ENCODE measurements around the gene TDRD7. TPM values are rescaled to one million over a fixed set of nuclear protein-coding genes. Genes with fewer than 3 reads are reported as not detected.

Gene TDRD7
- total and polyA plus RNA-seq, 2 donors from 2014 or later, result 7.8 to 15.0 TPM

GRCh38 chr9:97484134-97484533, 72.2 kb downstream of the TDRD7 start:
- Histone ChIP-seq H3K9ac (ENCODE audit: low read length in 3 of 3) (no peak overlapping the region), H3K4me1 (ENCODE audit: control insufficient read depth in 2 of 3, insufficient read depth in 2 of 3, low read depth in 1 of 3, low read length in 3 of 3) (no peaks in the 10 kb centered on the region), H3K36me3 (ENCODE audit: control insufficient read depth in 2 of 3, insufficient read depth in 3 of 3, low read length in 3 of 3) (peaks cover 0 to 5% (median 4%) of the 10 kb centered on the region in 3 donors), H3K9me3 (ENCODE audit: control insufficient read depth in 2 of 3, insufficient read depth in 1 of 3, low read length in 3 of 3) (peaks cover 0 to 3% (median 0%) of the 10 kb centered on the region in 3 donors), H3K4me3 (ENCODE audit: low read length in 3 of 3) (no peak overlapping the region), H3K27me3 (ENCODE audit: control insufficient read depth, insufficient read depth, low read length) (no peaks in the 10 kb centered on the region), H3K27ac (ENCODE audit: low read depth in 2 of 2, low read length in 2 of 2) (no peak overlapping the region)
- DNase-seq (no peak), FAIRE-seq (no peak)
- intact Hi-C loops (cut with DNase I), result no loop called here
- no peak for TF ChIP-seq CTCF (IDR thresholded peaks at IDR 0.05; ENCODE audit: borderline replicate concordance, extremely low read depth, insufficient read depth)

- TF ChIP-seq CTCF (IDR thresholded peaks at IDR 0.05; ENCODE audit: borderline replicate concordance, extremely low read depth, insufficient read depth), result no peak
- no peak overlapping the region for H3K4me3 ChIP-seq (ENCODE audit: low read length in 3 of 3)
- DNase-seq (no peak), FAIRE-seq (no peak)
- no peaks in the 10 kb centered on the region for H3K27me3 ChIP-seq (ENCODE audit: control insufficient read depth, insufficient read depth, low read length)
- H3K27ac ChIP-seq (ENCODE audit: low read depth in 2 of 2, low read length in 2 of 2), result no peak overlapping the region
- H3K4me1 ChIP-seq (ENCODE audit: control insufficient read depth in 2 of 3, insufficient read depth in 2 of 3, low read depth in 1 of 3, low read length in 3 of 3), result no peaks in the 10 kb centered on the region
- H3K9ac ChIP-seq (ENCODE audit: low read length in 3 of 3), result no peak overlapping the region
- peaks cover 0 to 3% (median 0%) of the 10 kb centered on the region in 3 donors for H3K9me3 ChIP-seq (ENCODE audit: control insufficient read depth in 2 of 3, insufficient read depth in 1 of 3, low read length in 3 of 3)
- intact Hi-C loops (cut with DNase I), result no loop called here
- peaks cover 0 to 5% (median 4%) of the 10 kb centered on the region in 3 donors for H3K36me3 ChIP-seq (ENCODE audit: control insufficient read depth in 2 of 3, insufficient read depth in 3 of 3, low read length in 3 of 3)
Observed at GRCh38 chr9:97487107-97487506, 75.2 kb downstream of the TDRD7 start.

- DNase-seq, result no peak
Observed at GRCh38 chr9:97487861-97488260, 76.0 kb downstream of the TDRD7 start.

More at GRCh38 chr9:97487861-97488260, 76.0 kb downstream of the TDRD7 start:
- Histone ChIP-seq H3K9me3 (ENCODE audit: control insufficient read depth in 2 of 3, insufficient read depth in 1 of 3, low read length in 3 of 3) (peaks cover 0 to 3% (median 0%) of the 10 kb centered on the region in 3 donors), H3K27ac (ENCODE audit: low read depth in 2 of 2, low read length in 2 of 2) (no peak overlapping the region), H3K27me3 (ENCODE audit: control insufficient read depth, insufficient read depth, low read length) (no peaks in the 10 kb centered on the region), H3K4me1 (ENCODE audit: control insufficient read depth in 2 of 3, insufficient read depth in 2 of 3, low read depth in 1 of 3, low read length in 3 of 3) (no peaks in the 10 kb centered on the region), H3K4me3 (ENCODE audit: low read length in 3 of 3) (no peak overlapping the region), H3K9ac (ENCODE audit: low read length in 3 of 3) (no peak overlapping the region), H3K36me3 (ENCODE audit: control insufficient read depth in 2 of 3, insufficient read depth in 3 of 3, low read length in 3 of 3) (peaks cover 0 to 5% (median 4%) of the 10 kb centered on the region in 3 donors)
- no peak for TF ChIP-seq CTCF (IDR thresholded peaks at IDR 0.05; ENCODE audit: borderline replicate concordance, extremely low read depth, insufficient read depth)
- intact Hi-C loops (cut with DNase I), result no loop called here
- FAIRE-seq, result no peak
